Epithelial cell of proximal tubule (primary cell): Measurements from ENCODE around the gene NXT1. TPM values are rescaled to one million over a fixed set of nuclear protein-coding genes. Genes with fewer than 3 reads are reported as not detected.
"Not testable (repeated sequence)": the region's sequence is repeated elsewhere in the genome, so short reads cannot be mapped to it uniquely, and the experiment has no call there.

ENCODE experiments used
- DNase-seq: peaks from one replicate; pipeline ENCODE4 v3.0.0-alpha.2; 2011; ENCODE audit warnings: low read depth
- H3K4me3 ChIP-seq: 2 replicates; pipeline ENCODE4 v1.5.1; 2011; ENCODE audit warnings: low read depth, mild to moderate bottlenecking, low read length
- total RNA-seq: library from RNA; depleted of rRNA; stranded (reverse); fragments of >200 nt; gene quantifications from 2 replicates; pipeline ENCODE4 v1.2.3, GENCODE V29; 2015
- TF ChIP-seq, protein P1 (sequence below): conservative IDR thresholded peaks from 2 replicates; pipeline ENCODE4 v1.5.1; 2012; ENCODE audit warnings: low read depth, mild to moderate bottlenecking, low read length

NXT1 gene
- total RNA-seq, 1 donor from 2014 or later, result 47.0 TPM

DNA sequence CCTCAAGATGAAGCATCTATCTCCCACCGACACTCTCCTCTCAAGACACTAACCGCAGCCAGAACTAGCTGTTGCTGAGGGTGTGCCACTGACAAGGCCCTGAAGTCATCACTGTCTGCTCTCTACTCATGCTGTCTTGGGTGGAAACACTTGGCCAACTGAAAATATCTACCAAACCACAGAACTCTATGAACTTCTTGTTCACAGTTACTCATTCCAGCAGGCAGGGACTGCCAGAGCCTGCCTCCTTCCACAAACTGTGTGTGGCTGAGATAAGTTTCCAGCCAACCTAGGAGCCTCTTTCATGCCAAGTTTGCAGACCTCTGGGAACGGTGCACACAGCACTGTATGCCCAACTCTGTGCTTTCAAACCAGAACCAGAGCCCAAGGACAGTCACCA is 45.5 kb upstream of the NXT1 start:
- TF ChIP-seq, protein P1, sequence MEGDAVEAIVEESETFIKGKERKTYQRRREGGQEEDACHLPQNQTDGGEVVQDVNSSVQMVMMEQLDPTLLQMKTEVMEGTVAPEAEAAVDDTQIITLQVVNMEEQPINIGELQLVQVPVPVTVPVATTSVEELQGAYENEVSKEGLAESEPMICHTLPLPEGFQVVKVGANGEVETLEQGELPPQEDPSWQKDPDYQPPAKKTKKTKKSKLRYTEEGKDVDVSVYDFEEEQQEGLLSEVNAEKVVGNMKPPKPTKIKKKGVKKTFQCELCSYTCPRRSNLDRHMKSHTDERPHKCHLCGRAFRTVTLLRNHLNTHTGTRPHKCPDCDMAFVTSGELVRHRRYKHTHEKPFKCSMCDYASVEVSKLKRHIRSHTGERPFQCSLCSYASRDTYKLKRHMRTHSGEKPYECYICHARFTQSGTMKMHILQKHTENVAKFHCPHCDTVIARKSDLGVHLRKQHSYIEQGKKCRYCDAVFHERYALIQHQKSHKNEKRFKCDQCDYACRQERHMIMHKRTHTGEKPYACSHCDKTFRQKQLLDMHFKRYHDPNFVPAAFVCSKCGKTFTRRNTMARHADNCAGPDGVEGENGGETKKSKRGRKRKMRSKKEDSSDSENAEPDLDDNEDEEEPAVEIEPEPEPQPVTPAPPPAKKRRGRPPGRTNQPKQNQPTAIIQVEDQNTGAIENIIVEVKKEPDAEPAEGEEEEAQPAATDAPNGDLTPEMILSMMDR, result no peak
- no peak for DNase-seq
- H3K4me3 ChIP-seq, result no peak overlapping the region

DNA sequence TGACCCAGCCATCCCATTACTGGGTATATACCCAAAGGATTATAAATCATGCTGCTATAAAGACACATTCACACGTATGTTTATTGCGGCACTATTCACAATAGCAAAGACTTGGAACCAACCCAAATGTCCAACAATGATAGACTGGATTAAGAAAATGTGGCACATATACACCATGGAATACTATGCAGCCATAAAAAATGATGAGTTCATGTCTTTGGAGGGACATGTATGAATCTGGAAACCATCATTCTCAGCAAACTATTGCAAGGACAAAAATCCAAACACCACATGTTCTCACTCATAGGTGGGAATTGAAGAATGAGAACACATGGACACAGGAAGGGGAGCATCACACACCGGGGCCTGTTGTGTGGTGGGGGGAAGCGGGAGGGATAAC is 43.2 kb upstream of the NXT1 start:
- not testable (repeated sequence) for DNase-seq, H3K4me3 ChIP-seq

DNA sequence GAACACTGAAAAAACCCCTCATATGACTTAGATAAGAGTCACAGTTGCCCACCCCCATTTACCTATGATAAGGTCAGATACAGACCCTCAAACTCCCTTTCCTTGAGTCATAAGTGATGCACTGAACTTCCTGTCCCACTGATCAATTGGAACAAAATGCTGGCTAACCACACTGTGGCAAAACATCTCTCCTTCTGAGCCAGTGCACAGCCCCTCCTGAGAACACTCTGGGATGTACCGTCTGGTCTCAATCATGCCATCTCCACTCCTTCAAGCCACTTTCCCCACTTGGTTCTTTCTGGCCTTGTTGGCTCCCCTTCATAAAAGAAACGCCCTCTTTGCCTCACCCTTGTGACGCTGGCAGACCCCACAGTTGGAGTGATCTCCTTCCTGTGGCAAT is 42.6 kb upstream of the NXT1 start:
- TF ChIP-seq, protein P1, result no peak
- H3K4me3 ChIP-seq, result no peak overlapping the region
- no peak for DNase-seq

DNA sequence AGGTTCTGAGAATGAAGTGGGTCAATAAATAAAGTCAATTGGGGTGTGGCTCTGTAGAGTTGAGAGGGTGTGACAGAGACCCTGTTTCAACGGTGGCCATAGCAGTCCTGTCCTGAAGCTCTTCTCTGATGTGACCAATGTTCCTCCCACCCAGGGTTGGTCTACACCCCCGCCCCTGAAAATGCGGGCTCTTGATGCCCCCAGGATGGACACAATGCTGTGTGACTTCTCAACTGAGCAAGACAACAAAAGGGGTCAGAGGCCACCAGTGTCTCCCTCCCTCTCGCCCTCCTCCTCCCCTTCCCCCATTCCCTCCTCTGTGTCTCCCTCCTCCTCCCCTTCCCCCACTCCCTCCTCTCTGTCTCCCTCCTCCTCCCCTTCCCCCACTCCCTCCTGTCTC is 41.7 kb upstream of the NXT1 start:
- DNase-seq, result no peak

DNA sequence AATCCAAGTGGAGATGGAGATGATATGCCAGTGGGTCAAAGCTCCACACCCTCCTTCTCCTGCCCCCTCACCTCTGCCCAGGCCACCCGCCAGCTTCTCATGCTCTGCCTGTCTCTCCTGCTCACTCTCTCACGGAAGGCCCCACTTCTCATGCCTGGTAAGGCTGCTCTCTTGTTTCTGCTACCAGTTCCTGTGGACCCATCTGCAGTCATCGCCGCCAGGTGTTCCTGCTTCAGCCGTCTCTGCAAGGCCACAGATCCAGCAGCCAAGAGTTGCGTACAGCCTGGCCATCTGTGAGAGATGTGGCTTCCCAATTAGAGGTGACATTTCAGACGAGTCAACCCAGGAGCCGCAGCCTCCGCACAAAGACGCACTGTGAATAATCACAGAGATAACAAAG is 40.8 kb upstream of the NXT1 start:
- no peak for DNase-seq
- H3K4me3 ChIP-seq, result no peak overlapping the region
- TF ChIP-seq, protein P1, result no peak

More for the DNA sequence above, 41.7 kb upstream of the NXT1 start:
- H3K4me3 ChIP-seq, result no peak overlapping the region
- TF ChIP-seq, protein P1, result no peak

DNA sequence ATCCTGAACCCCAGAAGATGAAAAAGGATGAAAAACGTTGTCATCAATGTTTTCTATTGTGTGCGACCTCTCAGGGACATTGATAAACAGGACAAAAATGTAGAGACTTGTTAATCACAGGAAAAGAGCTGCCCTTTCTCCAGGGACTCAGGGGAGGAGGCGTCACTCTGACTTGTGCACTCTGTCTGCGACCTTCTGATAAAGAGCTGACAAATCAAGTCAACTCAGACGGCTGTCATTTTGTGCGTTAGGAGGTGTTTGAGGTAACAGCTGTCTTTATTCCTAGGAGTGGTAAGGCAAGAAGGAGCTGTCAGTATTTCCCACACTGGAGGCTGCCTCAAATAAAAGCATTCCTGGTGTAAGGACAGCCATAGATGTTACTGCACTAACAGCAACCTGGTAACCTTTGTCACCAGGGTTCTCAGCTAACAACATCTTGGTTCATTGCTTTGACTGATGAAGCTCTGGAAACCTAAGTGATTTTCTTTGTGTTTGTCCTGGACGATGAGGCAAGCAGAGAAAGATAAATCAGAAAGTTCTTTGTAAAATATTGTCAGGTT is 38.6 kb upstream of the NXT1 start:
- no peak overlapping the region for H3K4me3 ChIP-seq
- TF ChIP-seq, protein P1, result no peak
- DNase-seq, result no peak

DNA sequence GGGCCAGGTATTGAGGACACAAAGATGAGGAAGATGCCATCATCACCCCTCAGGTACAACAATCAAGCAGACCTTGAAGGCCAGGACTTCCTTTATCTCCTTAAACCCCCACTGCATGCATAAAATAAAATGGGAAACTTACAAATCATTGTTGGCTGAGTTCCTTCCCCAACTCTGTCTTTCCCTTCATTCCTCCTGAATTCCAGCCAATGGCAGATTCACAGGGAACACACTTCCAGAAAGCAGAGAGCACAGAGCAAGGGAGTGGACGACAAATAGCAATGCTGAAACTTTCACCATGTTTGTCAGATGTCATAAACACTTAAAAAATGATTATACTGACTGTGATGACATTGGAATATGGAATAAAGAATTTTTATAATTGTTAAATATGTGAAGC is 37.3 kb upstream of the NXT1 start:
- DNase-seq, result no peak
- no peak overlapping the region for H3K4me3 ChIP-seq
- TF ChIP-seq, protein P1, result no peak
